RWPE1 (cell line): Measurements from ENCODE around the gene ZNF326.
A peak's percentile ranks its signal among the peaks of the same experiment; 100 is the strongest.
"Not testable (repeated sequence)": the region's sequence is repeated elsewhere in the genome, so short reads cannot be mapped to it uniquely, and the experiment has no call there.

Experiments
- CTCF ChIA-PET: fragments of 350-600 bp; sonication (Branson Sonifier 250); formaldehyde crosslinking; extraction: SDS; loops from one replicate; lab custom pipeline; 2021; lab: Yijun Ruan, JAX
- POLR2A ChIA-PET: fragments of 400-600 bp; formaldehyde crosslinking; extraction: SDS; loops from one replicate; lab custom pipeline; 2020; ENCODE audit warnings: antibody characterized with exemption; ENCODE audit not compliant: low non-redundant PET; lab: Yijun Ruan, JAX
- DNase-seq: peaks from one replicate; pipeline ENCODE4 v3.0.0; 2012; ENCODE audit warnings: low spot score
- H3K27ac ChIP-seq: fragments of 450-650 bp; 2 replicates; pipeline ENCODE4 v1.5.1; 2017
- CTCF ChIP-seq: fragments of 450-650 bp; conservative IDR thresholded peaks from 2 replicates; pipeline ENCODE4 v1.5.1; 2017; ENCODE audit warnings: low read depth, mild to moderate bottlenecking

ZNF326 gene

DNA sequence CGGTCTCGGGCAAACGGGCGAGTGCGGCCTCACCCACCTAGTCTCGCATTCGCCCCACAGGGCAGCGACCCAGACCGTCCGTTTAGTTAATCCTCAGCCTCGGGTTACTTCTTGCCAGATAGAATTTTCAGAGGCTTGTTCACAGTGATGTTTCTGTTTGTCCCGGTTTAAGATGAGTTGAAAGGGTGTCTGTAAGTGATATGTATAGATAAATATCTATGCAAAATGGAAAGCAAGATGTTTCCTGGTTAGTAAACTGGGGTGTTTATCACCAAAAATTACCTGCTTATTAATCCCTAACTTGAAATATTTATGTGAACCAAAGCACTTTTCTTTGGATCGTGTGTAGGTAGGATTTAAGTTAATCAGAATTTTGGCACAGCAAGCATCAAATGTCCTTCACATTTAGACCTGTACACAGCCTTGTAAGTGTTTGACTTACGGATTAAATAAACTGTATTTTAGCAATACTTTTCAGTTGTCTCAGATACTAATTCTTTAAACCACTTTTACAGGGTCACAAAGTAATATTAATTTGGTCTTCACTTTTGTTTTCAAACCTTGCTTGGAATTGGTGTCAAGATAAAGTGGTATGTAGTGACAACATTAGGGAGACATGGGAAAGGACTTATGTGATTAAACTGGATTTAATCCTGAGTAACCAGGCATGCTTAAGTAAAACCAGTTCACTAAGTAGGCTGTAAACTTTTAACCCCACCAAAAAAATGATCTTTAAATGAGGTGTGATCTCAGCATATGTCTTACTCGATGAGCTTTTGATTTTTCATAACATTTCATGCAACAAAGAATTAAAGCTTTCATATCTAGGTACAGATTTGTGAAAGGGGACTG, 914 bp downstream of the ZNF326 start:
- peak overlapping the region; percentile 94 for H3K27ac ChIP-seq
- no peak for TF ChIP-seq CTCF
- no peak for DNase-seq
- CTCF ChIA-PET: interaction anchor here (0.6 kb wide), 1 partner anchor 129 kb away, joined by 3 read pairs; no protein-coding TSS in a partner anchor
- POLR2A ChIA-PET: no interaction called here

GRCh38 chr1:89996450-89997110, 1.7 kb downstream of the ZNF326 start:
- H3K27ac ChIP-seq: no peak overlapping the region
- ChIA-PET CTCF (interaction anchor here (0.6 kb wide), 1 partner anchor 128 kb away, joined by 3 read pairs; no protein-coding TSS in a partner anchor), POLR2A (no interaction called here)
- no peak for TF ChIP-seq CTCF
- no peak for DNase-seq

DNA sequence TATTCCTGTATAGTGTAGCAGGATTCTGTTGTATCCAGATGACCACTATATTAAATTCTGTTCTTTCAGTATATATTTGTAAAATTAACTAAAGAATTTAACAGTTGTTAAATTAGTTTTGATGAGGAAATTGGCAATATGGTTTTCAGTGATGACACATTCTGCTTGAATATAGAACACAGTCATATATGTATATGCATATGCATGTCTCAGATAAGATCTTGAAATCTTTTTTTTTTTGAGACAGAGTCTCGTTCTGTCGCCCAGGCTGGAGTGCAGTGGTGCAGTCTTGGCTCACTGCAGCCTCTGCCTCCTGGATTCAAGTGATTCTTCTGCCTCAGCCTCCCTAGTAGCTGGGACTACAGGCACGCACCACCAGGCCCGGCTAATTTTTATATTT, 2.2 kb downstream of the ZNF326 start:
- DNase-seq, H3K27ac ChIP-seq, CTCF ChIA-PET, POLR2A ChIA-PET: not testable (repeated sequence)

DNA sequence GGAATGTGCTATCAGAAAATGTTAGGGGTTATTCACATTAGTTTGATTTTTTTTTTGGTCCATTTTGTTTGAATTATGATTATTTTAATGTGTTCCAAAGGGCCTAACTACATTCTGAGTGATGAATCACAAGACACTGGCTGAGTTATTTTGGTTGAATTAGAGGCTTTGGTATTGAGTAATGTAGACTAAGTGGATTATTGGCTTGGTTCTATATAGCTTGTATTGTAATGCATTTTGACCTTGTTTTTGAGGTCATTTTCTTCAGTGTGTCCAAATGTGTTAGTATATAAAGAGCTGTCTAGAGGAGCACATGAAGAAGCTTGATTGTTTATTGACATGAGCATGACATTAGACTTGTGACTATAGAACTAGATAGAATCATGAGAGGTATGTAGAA, 3.4 kb downstream of the ZNF326 start:
- ChIA-PET POLR2A (no interaction called here), CTCF (interaction anchor here (0.7 kb wide), 1 partner anchor 133 kb away, joined by 3 read pairs; no protein-coding TSS in a partner anchor)
- no peak for DNase-seq
- TF ChIP-seq CTCF: no peak
- H3K27ac ChIP-seq: no peak overlapping the region

DNA sequence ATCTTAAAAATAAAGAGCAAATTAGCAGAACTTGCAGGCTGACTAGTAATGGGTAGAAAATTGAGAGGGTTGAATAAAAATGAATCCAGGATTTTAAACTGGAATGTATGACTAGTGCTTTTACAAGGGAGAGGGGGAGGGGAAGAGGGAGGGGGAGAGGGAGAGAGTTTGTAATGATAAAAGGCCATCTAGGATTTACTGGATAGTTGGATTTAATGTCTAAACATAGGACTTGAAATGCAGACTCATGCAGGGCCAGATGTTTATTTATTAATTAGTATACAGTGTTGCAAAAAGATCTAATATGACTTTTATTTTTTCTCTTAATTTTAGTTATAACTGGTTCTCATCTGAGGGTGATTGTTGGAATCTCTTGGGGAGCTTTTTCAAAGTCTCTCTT, 4.3 kb downstream of the ZNF326 start:
- no peak for DNase-seq
- POLR2A ChIA-PET: no interaction called here
- CTCF ChIA-PET: no interaction called here
- TF ChIP-seq CTCF: no peak
- H3K27ac ChIP-seq: no peak overlapping the region

GRCh38 chr1:89999628-90000027, 4.7 kb downstream of the ZNF326 start:
- no peak for TF ChIP-seq CTCF
- ChIA-PET POLR2A (no interaction called here), CTCF (interaction anchor here (0.6 kb wide), 1 partner anchor 17 kb away, joined by 3 read pairs; no protein-coding TSS in a partner anchor)
- no peak overlapping the region for H3K27ac ChIP-seq
- no peak for DNase-seq
